GM12878 (cell line): Measurements from ENCODE around the gene PRKCE. TPM values are rescaled to one million over a fixed set of nuclear protein-coding genes. Genes with fewer than 3 reads are reported as not detected.

Source experiments
- ATAC-seq: fragments of 200-7000 bp; cut with Tn5 transposase; 3 replicates; pipeline ENCODE4 v1.9.1; 2020; ENCODE audit warnings: mild to moderate bottlenecking, moderate library complexity
- BruUV-seq: library from RNA; stranded (reverse); fragments of 400-500 nt; replicated peaks from 2 replicates; lab custom pipeline; 2021; lab: Mats Ljungman, UMichigan
- CTCF ChIA-PET: fragments of 300-600 bp; sonication (Branson Sonifier 250); formaldehyde crosslinking; extraction: SDS; loops from one replicate; lab custom pipeline; 2021; ENCODE audit warnings: inconsistent platforms; lab: Yijun Ruan, JAX
- POLR2A ChIA-PET: fragments of 350-600 bp; formaldehyde crosslinking; extraction: SDS; loops from one replicate; lab custom pipeline; 2021; ENCODE audit warnings: inconsistent platforms; lab: Charles Lee
- RAD21 ChIA-PET: fragments of 300-600 bp; sonication (Branson Sonifier 250); formaldehyde crosslinking; loops from one replicate; lab custom pipeline; 2023; ENCODE audit warnings: antibody characterized with exemption; ENCODE audit not compliant: unreplicated experiment; lab: Charles Lee
- SMC1A ChIA-PET: fragments of 300-600 bp; sonication (Branson Sonifier 250); formaldehyde crosslinking; loops from one replicate; lab custom pipeline; 2023; ENCODE audit not compliant: unreplicated experiment, uncharacterized antibody; lab: Charles Lee
- DNase-seq: peaks from one replicate; pipeline ENCODE4 v3.0.0-alpha.2; 2011; ENCODE audit warnings: low read depth, low spot score
- FAIRE-seq: peaks from 3 replicates; lab custom pipeline; 2011; peaks lifted over from hg19 to GRCh38; lab: Jason Lieb, UNC
- H2AFZ ChIP-seq: 2 replicates; pipeline ENCODE4 v1.6.0; 2011; ENCODE audit warnings: low read depth, low read length, control low read depth; ENCODE audit not compliant: control insufficient read depth
- H3K27ac ChIP-seq: 2 replicates; pipeline ENCODE4 v1.5.1; 2011; ENCODE audit warnings: control low read depth; ENCODE audit not compliant: control insufficient read depth, insufficient read depth
- H3K27me3 ChIP-seq, 2 experiments: replicated peaks in 1 of 2; 2 replicates each; pipeline versions ENCODE4 v1.6.0 to v1.6.1; 2011; ENCODE audit warnings: low read length in 1 of 2; ENCODE audit not compliant: control insufficient read depth in 2 of 2, insufficient read depth in 2 of 2
- H3K36me3 ChIP-seq, 2 experiments: 2 replicates each; pipeline ENCODE4 v1.5.1; 2011; ENCODE audit warnings: low read length in 1 of 2; ENCODE audit not compliant: control insufficient read depth in 2 of 2, insufficient read depth in 2 of 2
- H3K4me1 ChIP-seq: 2 replicates; pipeline ENCODE4 v1.6.1; 2011; ENCODE audit warnings: mild to moderate bottlenecking, low read length, moderate library complexity, mixed read lengths; ENCODE audit not compliant: control insufficient read depth, insufficient read depth
- H3K4me2 ChIP-seq: 2 replicates; pipeline ENCODE4 v1.6.0; 2011; ENCODE audit warnings: control low read depth; ENCODE audit not compliant: control insufficient read depth, insufficient read depth
- H3K4me3 ChIP-seq: fragments of 200-600 bp; sonication (generic); 2 replicates; pipeline ENCODE4 v1.5.1; 2016
- H3K79me2 ChIP-seq: 2 replicates; pipeline ENCODE4 v1.6.0; 2011; ENCODE audit warnings: low read length; ENCODE audit not compliant: control insufficient read depth, insufficient read depth
- H3K9ac ChIP-seq: 2 replicates; pipeline ENCODE4 v1.8.0; 2011; ENCODE audit warnings: low read length, control low read depth, mixed read lengths; ENCODE audit not compliant: control insufficient read depth, insufficient read depth
- H3K9me3 ChIP-seq: replicated peaks from 3 replicates; pipeline ENCODE4 v1.5.1; 2011; ENCODE audit warnings: mild to moderate bottlenecking, low read length; ENCODE audit not compliant: control insufficient read depth, insufficient read depth
- H4K20me1 ChIP-seq: 2 replicates; pipeline ENCODE4 v1.6.0; 2011; ENCODE audit not compliant: control insufficient read depth, insufficient read depth
- ZBTB4 ChIP-seq: fragments of 450-650 bp; formaldehyde crosslinking; IDR thresholded peaks from 2 replicates; pipeline ENCODE4 v1.4.0; 2022; ENCODE audit warnings: mild to moderate bottlenecking, moderate library complexity
- in situ Hi-C: fragments of 300-500 bp; cut with MboI; formaldehyde crosslinking; loops from 9 replicates; pipeline ENCODE4 v1.14.3; 2018; ENCODE audit warnings: mixed read lengths
- intact Hi-C: fragments of 100-400 bp; cut with micrococcal nuclease; formaldehyde crosslinking; loops from one replicate; pipeline ENCODE4 v1.14.2; 2022; ENCODE audit not compliant: unreplicated experiment
- polyA plus RNA-seq, 11 experiments: library from polyadenylated mRNA; depleted of rRNA in 4 of 11; unstranded in 6 of 11; stranded (reverse) in 5 of 11; fragments of >200 nt; fragmentation: Nextera tagmentation in 4 of 11; fragmentation: Illumina TruSeq in 1 of 11; extraction: Ambion mirVana in 4 of 11; extraction: Trizol in 1 of 11; gene quantifications; 1 replicate in 1 of 11; 2 replicates in 10 of 11; pipeline versions ENCODE4 v1.2.1 to v1.2.3, GENCODE V29; 2011 to 2016; ENCODE audit warnings: inconsistent platforms in 2 of 11, missing spikeins in 2 of 11, low read depth in 1 of 11
- total RNA-seq, 4 experiments: library from RNA; depleted of rRNA in 3 of 4; stranded (reverse); fragments of >200 nt in 3 of 4; fragmentation: Illumina TruSeq in 1 of 4; extraction: Trizol in 1 of 4; gene quantifications; 2 replicates each; pipeline versions ENCODE4 v1.2.1 to v1.2.3, GENCODE V29; 2013 to 2021

PRKCE gene
- total and polyA plus RNA-seq, 10 of the 15 experiments (the other 5 are each of a cell fraction or from before 2014, with no cell fraction given) = 2.6 to 28.2 (median 11.3) TPM

- no peak for DNase-seq
- intact Hi-C loops = no loop called here
- FAIRE-seq = no peak
These were observed 137.8 kb downstream of the PRKCE start for GRCh38 chr2:45789317-45789716.

More at GRCh38 chr2:45789317-45789716, 137.8 kb downstream of the PRKCE start:
- Histone ChIP-seq H3K4me3 (no peak overlapping the region), H3K36me3 (no peaks in the 10 kb centered on the region), H3K27me3 (no peaks in the 10 kb centered on the region), H3K79me2 (no peaks in the 10 kb centered on the region), H2AFZ (no peak overlapping the region), H3K4me2 (no peak overlapping the region), H3K9ac (no peak overlapping the region), H4K20me1 (no peaks in the 10 kb centered on the region), H3K27ac (no peak overlapping the region), H3K9me3 (no peaks in the 10 kb centered on the region), H3K4me1 (peaks cover 7% of the 10 kb centered on the region)
- ChIA-PET POLR2A (interaction anchor here (1.1 kb wide), 1 partner anchor 118 kb away, joined by 3 read pairs; no protein-coding TSS in a partner anchor), CTCF (interaction anchor here (1.2 to 3.6 kb wide), 7 partner anchors 10 to 147 kb away, joined by 3 to 40 read pairs (median 4); no protein-coding TSS in a partner anchor), SMC1A (interaction anchor here (0.9 to 4.9 kb wide), 12 partner anchors 9 to 147 kb away, joined by 3 to 43 read pairs (median 4); no protein-coding TSS in a partner anchor), RAD21 (interaction anchor here (0.6 to 1.3 kb wide), 9 partner anchors 8 to 100 kb away, joined by 3 to 6 read pairs (median 3); no protein-coding TSS in a partner anchor)
- no peak for TF ChIP-seq ZBTB4
- in situ Hi-C loops = no loop called here
- BruUV-seq = no TSS peak
- ATAC-seq = peak; percentile 61
